G401 (cell line): Measurements from ENCODE around the gene RAB7B. TPM values are rescaled to one million over a fixed set of nuclear protein-coding genes. Genes with fewer than 3 reads are reported as not detected.

Experiments
- DNase-seq: peaks from one replicate; pipeline ENCODE4 v3.0.0-alpha.2; 2015; ENCODE audit warnings: low spot score
- in situ Hi-C: cut with HindIII; loops from 2 replicates; pipeline ENCODE4 v1.10.0; 2016; ENCODE audit warnings: low sequenced_read_pairs, mixed read lengths
- total RNA-seq: library from RNA; depleted of rRNA; stranded (reverse); fragments of >200 nt; shearing (Covaris generic); gene quantifications from 2 replicates; pipeline ENCODE4 v1.2.3, GENCODE V29; 2014

The RAB7B gene
- total RNA-seq, 1 experiment from 2014 or later, result 0.85 TPM

- peak; percentile 85 for DNase-seq
- in situ Hi-C loops, result no loop called here
Measured at GRCh38 chr1:205977402-205978014, 25.7 kb downstream of the RAB7B start.

DNA sequence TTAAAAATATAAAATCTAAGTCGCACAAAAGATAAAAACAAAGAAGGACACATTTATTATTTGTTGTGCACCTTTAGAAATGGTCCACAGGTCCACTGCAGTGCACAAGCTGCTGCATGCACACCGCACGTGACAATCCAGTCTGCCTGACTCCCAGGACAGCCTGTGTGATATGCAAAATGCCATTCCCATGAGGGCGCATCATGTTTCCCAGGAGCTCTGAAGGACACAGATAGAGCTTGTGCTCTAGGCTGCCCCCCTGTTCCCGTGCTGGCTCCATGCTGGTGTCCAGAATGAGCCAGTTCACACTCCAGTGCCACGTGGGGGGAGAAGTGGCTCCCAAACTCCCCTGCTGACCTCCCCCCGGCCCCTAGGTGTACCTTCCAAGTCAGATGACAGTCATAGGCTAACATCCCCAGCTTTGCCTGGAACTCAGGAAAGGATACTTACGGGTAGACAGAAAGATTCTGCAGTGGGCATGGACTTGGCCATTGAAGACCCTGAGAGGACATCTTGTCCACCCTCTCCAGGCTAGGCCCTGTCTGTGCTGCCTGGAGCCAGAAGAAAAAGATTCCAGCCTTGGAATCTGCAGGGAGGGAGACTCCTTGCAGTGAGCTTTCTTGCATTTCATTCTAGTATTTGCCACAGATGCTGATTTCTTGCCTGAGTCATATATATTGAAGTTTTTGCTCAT, 26.3 kb downstream of the RAB7B start:
- in situ Hi-C loops, result no loop called here
- no peak for DNase-seq

DNA sequence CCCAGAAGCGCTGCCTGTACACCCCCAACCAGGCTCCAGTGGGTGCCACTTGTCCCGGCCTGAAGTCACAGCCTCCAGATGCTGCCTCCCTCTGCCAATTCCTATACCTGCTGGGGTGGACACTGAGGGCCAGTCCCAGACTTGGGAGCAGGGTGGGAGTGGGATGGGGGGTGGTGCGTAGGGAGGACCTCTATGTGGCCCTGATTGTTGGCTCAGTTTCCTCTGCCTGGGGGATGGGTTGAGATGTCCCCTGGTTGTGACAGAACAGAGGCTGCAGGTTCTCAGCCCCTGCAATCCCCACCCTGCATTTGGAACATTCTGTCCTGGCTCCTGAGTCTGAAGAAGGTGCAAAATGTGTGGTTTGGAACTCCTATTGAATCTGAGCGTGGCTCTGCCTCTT, 27.2 kb downstream of the RAB7B start:
- in situ Hi-C loops, result no loop called here
- no peak for DNase-seq

GRCh38 chr1:205975387-205975998, 27.7 kb downstream of the RAB7B start:
- DNase-seq, result no peak
- in situ Hi-C loops, result no loop called here

DNA sequence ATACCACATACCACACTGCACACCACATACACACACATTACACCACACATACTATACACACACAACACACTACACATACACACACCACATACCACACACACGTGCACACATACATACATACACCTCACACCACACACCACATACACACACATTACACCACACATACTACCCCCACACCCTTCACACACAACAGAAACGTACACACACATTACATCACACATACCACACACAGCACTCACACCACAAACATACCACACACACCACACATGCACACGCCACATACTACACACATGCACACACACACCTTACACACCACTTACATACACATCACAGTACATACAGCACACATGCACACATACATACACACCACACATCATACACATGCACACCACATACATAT, 28.5 kb downstream of the RAB7B start:
- in situ Hi-C loops, result no loop called here
- DNase-seq, result no peak

DNA sequence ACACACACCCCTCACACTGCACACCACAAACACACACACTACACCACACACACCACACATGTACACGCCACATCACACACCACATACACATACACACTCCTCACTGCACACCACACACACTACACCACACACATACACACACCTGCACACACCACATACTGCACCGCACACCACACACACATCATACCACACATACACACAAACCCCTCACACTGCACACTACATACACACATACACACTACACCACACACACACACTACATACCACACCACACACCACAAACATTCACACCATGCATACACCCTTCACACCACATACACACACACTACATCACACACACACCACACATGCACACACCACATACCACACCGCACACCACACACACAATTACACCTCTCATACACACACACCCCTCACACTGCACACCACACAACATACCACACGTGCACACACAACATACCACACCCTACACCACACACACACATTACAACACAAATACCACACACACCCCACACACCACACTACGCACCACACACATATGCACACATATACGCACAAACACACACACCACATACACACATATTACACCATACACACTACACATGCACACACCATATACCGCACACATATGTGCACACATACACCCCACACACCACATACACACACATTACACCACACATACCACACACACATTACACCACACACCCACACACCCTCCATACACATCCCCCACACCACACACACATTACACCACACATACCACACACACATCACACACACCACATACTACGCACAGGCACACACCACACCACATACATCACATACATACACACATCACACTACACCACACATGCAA, 29.6 kb downstream of the RAB7B start:
- no peak for DNase-seq
- in situ Hi-C loops, result no loop called here

GRCh38 chr1:205972491-205973168, 30.6 kb downstream of the RAB7B start:
- in situ Hi-C loops, result no loop called here
- no peak for DNase-seq

- no peak for DNase-seq
- in situ Hi-C loops, result no loop called here
Measured at GRCh38 chr1:205972081-205972480, 31.1 kb downstream of the RAB7B start.

DNA sequence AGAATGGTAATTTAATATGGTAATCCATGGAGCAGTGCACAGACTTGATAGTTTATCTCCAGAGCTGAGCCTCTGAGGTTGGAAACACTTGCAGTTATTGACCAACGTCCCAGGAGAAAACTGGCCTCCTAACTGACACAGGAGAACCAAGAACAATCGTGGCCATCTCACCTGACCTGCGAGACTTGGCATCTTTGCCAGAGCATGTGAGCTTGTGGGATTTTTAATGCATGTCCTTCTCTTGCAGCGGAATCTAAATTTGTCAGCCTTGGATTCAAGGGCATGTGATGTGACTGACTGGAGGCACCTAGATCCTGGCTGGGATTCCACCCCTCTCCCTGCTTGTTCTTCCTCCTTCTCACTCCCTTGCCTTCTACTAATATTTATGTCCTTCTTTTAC, 32.1 kb downstream of the RAB7B start:
- no peak for DNase-seq
- in situ Hi-C loops, result no loop called here

DNA sequence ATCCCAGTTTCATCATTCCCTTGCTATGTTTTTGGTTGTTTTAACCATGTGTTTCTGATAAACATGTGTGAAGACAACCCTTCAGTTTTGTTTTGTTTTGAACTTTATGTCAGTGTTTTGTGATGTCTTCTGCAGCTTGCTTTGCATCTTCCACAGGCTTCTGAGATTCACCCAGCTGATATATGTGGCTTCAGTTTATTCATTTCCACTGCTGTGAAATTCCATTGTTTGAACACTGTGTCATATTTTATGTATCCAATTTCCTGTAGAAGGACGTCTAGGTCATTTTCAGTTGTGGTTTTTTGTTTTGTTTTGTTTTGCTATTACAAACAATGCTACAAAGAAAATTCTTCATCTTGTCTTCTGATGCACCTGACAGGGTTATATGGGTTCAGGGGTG, 32.7 kb downstream of the RAB7B start:
- in situ Hi-C loops, result no loop called here
- no peak for DNase-seq

GRCh38 chr1:205969229-205969628, 34.0 kb downstream of the RAB7B start:
- DNase-seq, result no peak
- in situ Hi-C loops, result no loop called here

DNA sequence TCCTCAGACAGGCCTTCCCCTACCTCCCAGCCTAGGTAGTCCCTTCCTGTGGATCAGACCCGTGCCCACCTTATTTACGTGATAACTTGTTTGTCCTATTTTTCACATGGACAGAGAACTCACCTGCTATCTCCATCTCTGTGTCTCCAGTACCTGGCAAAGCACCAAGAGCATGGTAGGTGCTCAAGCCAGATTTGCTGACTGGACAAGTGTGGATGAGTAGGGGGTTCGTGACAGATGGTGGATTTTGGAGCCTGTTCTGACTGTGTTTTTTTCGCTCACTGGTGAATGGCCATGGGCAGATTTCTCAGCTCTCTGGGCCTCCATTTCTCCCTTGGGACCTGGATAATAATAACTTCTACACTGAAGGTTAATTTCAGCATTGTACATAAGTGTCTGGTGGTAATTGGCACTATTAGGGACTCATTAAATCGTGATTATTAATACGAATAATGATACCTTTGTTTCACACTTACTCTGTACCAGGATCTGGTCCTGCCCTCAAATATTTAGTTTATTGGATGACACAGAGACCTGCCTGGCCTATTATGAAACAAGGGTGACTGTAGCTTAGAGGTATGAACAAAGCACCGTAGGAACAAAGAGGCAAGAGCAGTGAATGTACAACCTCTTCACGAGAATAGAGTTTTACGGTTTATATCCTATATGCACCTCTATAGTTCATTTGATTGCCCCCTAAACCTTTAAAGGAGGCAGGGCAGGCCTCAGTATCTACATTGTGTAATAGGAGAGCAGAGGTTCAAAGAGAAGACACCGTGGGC, 35.5 kb downstream of the RAB7B start:
- DNase-seq, result no peak
- in situ Hi-C loops, result no loop called here

DNA sequence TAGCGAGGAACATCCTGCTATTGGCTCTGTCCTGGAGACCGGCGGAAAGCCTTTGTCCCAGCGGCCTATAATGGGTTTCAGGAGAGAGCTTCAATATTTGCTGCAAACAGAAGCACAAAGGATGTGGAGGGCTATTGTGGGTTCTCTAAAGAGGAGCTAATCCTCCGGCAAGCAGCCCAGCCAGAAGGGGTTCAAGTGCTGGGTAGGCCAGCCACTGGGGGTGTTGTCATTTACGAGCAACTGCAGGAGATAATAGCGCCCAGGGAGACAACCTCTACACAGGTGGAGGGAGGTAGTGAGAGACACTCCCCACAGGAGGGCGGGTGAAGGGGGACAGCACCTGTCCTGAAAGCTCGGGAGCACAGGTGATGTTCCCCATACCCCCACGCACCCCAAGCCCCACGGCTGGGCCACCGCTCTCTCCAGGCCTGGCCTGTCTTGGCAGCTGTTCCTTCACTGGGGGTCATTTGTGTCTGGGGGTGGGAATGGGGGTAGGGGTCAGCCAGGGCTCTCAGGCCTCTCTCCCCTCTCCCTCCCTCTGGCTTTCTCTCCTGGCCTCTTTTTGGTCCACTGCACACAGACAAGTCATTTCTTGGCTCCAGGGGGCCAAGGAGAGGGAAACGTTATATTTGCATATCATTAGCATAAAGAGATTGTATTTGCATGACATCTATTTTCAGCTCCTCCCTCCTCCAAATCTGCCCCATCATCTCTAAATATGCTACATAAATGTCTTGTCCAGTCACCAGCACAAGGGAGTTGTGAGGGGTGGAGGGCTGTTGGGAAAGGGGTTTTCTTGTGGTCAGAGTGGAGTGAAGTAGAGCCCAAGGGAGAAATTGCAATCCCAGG, 37.9 kb downstream of the RAB7B start:
- DNase-seq, result no peak
- in situ Hi-C loops, result no loop called here

DNA sequence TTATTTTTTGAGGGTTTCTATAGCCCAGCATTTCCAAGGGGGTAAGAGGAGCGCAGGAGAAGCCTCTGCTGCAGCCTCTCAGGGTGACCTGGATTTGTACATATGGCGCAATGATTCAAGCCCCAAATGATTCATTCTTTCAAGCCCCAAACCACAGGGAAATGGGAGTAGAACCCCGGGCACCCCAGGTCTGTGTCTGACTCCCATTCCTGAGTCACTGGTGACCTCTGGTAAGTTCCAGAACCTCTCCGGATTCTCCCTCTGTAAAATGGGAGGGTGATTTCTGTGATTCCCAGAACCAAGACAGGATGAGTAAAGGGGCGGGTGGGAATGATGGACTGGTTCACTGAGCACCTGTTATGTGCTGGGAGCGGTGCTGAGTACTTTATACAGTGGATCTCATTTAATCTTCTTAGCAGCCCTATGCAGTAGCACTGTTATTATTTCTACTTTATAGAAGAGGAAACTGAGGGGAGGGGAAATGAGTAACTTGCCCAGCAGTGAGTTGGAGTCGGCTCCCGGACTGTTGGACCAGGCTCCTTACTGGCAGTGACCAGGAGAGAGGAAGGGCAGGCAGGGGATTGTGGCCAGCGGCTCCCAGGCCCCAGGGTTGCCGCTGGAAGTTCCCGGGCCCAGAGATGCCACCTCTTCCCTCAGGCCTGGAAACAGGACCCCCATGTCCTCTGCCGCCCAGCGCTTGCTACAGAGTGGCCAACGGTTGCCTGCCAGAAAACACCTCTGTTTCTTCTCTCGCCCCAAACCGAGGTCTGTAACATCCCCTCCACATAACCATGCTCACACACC, 39.6 kb downstream of the RAB7B start:
- in situ Hi-C loops, result no loop called here
- DNase-seq, result no peak

DNA sequence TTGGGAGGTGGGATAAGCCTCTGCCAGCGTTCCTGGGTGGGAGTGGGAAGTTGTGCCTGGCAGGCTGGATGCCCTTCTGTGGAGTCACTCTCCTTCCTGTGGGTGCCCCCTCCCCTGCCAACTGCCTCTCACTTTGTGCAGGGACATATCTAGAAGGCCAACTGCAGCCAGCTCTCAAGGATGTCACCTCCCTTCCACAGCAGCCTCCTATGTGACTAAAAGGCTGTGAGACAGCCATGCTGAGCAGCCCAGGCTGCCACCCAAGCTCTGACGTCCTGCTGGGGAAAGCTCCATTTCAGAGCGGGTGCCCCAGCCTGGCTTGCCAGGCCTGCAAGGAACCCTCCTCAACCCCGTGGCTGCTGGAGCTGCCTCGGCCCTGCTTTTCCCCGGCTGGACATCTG, 40.4 kb downstream of the RAB7B start:
- in situ Hi-C loops, result no loop called here
- DNase-seq, result no peak

DNA sequence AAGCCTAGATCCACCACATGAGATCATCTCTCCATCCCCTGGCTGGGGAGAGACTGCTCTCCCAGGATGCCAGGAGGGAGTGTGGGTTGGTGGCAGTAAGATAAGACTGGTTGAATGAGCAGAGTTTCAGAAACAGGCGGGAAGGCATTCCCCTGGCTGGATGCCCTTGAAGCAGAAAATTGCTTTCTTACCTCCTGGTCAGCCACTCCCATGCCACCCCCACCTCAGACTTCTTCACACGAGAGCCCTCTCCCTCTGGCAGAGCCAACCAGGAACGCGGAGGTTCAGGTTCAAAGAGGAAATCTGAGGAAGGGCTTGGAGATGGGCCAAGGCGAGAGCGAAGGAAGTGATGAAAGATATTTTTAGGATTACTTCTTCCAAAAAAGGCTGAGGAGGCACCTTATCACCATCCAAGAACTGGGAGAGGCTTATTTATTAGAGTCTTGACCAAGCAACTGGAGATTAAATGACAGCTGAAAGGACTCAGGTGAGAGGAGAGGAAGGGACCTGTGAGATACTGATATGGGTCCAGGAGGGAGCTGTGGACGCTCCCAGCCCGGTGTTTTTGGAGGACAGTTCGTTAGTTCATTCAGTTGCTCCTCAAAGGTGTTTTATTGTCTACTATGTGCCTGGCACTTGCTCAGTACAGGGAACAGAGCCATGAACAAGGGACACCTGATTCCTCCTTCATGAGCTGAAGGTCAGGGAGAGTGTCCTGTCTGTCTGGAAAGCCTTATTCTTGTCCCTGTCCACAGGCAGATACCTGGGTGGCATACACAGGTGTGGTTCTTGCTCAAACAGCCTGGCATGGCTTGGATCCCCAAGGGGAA, 41.0 kb downstream of the RAB7B start:
- no peak for DNase-seq
- in situ Hi-C loops, result no loop called here
